K562 (cell line): ENCODE results near the gene JADE3. TPM values are rescaled to one million over a fixed set of nuclear protein-coding genes. Genes with fewer than 3 reads are reported as not detected.

Experiments used
- ATAC-seq: fragments of 200-7000 bp; cut with Tn5 transposase; 3 replicates; pipeline ENCODE4 v1.9.1; 2020; ENCODE audit warnings: moderate library complexity
- BruUV-seq: library from RNA; stranded (reverse); fragments of 400-500 nt; replicated peaks from 2 replicates; lab custom pipeline; 2021; lab: Mats Ljungman, UMichigan
- CTCF ChIA-PET: fragments of 300-600 bp; formaldehyde crosslinking; extraction: SDS; loops from one replicate; lab custom pipeline; 2021; ENCODE audit warnings: low intra/inter-chr PET ratio; lab: Yijun Ruan, JAX
- POLR2A ChIA-PET: fragments of 300-600, 350-650 bp; sonication (Branson Sonifier 250); formaldehyde crosslinking; extraction: SDS; loops from one replicate; lab custom pipeline; 2021; ENCODE audit warnings: antibody characterized with exemption, inconsistent platforms; lab: Yijun Ruan, JAX
- DNase-seq, 4 experiments: peaks; one replicate each; pipeline versions ENCODE4 v3.0.0 to v3.0.0-alpha.2; 2011 to 2018; ENCODE audit warnings: low spot score in 3 of 4, mixed read lengths in 3 of 4; ENCODE audit errors: extremely low read depth in 1 of 4
- FAIRE-seq: peaks from 2 replicates; lab custom pipeline; 2011; peaks lifted over from hg19 to GRCh38; lab: Jason Lieb, UNC
- H2AFZ ChIP-seq: 2 replicates; pipeline ENCODE4 v1.6.0; 2011; ENCODE audit warnings: low read depth, low read length, control low read depth, inconsistent platforms
- H3K27ac ChIP-seq: fragments of 200-600 bp; 3 replicates; pipeline ENCODE4 v1.8.0; 2011; ENCODE audit warnings: low read depth, mild to moderate bottlenecking, control low read depth, inconsistent platforms, low read length, moderate library complexity, mixed read lengths; ENCODE audit errors: extremely low read depth
- H3K27me3 ChIP-seq, 2 experiments: fragments of 300-600 bp in 1 of 2; 2 replicates in 1 of 2; 3 replicates in 1 of 2; pipeline versions ENCODE4 v1.6.0 to v1.8.0; 2011; ENCODE audit warnings: inconsistent platforms in 2 of 2, low read length in 2 of 2, mild to moderate bottlenecking in 1 of 2, mixed read lengths in 1 of 2, moderate library complexity in 1 of 2; ENCODE audit not compliant: control insufficient read depth in 2 of 2, insufficient read depth in 2 of 2
- H3K36me3 ChIP-seq: fragments of 300-600 bp; 3 replicates; pipeline ENCODE4 v1.8.0; 2011; ENCODE audit warnings: mild to moderate bottlenecking, low read length, inconsistent platforms; ENCODE audit not compliant: control insufficient read depth, insufficient read depth
- H3K4me1 ChIP-seq, 2 experiments: fragments of 200-600 bp in 1 of 2; replicated peaks in 1 of 2; 2 replicates in 1 of 2; 3 replicates in 1 of 2; pipeline versions ENCODE4 v1.5.1 to v1.8.0; 2011; ENCODE audit warnings: inconsistent platforms in 2 of 2, low read length in 2 of 2, mild to moderate bottlenecking in 1 of 2, mixed read lengths in 1 of 2, moderate library complexity in 1 of 2; ENCODE audit not compliant: control insufficient read depth in 2 of 2, insufficient read depth in 2 of 2
- H3K4me2 ChIP-seq: 2 replicates; pipeline ENCODE4 v1.6.1; 2011; ENCODE audit warnings: low read length, control low read depth, inconsistent platforms, mixed read lengths; ENCODE audit not compliant: insufficient read depth
- H3K4me3 ChIP-seq: fragments of 200-600 bp; sonication (generic), shearing (Covaris generic); 2 replicates; pipeline ENCODE4 v1.5.1; 2016; ENCODE audit warnings: control low read depth, inconsistent platforms
- H3K79me2 ChIP-seq: fragments of 200-600 bp; 3 replicates; pipeline ENCODE4 v1.8.0; 2011; ENCODE audit warnings: low read length, inconsistent platforms; ENCODE audit not compliant: control insufficient read depth, insufficient read depth
- H3K9ac ChIP-seq, 2 experiments: 2 replicates each; pipeline versions ENCODE4 v1.6.0 to v1.6.1; 2011; ENCODE audit warnings: low read depth in 2 of 2, low read length in 2 of 2, control low read depth in 1 of 2, inconsistent platforms in 1 of 2, mild to moderate bottlenecking in 1 of 2, mixed read lengths in 1 of 2; ENCODE audit not compliant: insufficient read depth in 1 of 2
- H3K9me1 ChIP-seq: one replicate; pipeline ENCODE4 v1.6.0; 2011; ENCODE audit warnings: inconsistent platforms, mild to moderate bottlenecking, low read length, moderate library complexity; ENCODE audit not compliant: control insufficient read depth, insufficient read depth
- H3K9me3 ChIP-seq: replicated peaks from 2 replicates; pipeline ENCODE4 v1.5.1; 2011; ENCODE audit warnings: low read depth, low read length, inconsistent platforms; ENCODE audit not compliant: control insufficient read depth, insufficient read depth
- H4K20me1 ChIP-seq: replicated peaks from 2 replicates; pipeline ENCODE4 v1.6.1; 2011; ENCODE audit warnings: low read length, inconsistent platforms, mixed read lengths; ENCODE audit not compliant: control insufficient read depth, insufficient read depth
- BCOR ChIP-seq: fragments of 450-650 bp; IDR thresholded peaks from 2 replicates; pipeline ENCODE4 v1.6.1; 2016
- BMI1 ChIP-seq: fragments of 150-350 bp; IDR thresholded peaks from 2 replicates; pipeline ENCODE4 v1.6.1; 2014; ENCODE audit warnings: low read length
- CREBBP ChIP-seq: IDR thresholded peaks from one replicate; pipeline ENCODE4 v1.6.1; 2012; ENCODE audit warnings: low read depth, mild to moderate bottlenecking, control low read depth, inconsistent platforms, low read length
- HBP1 ChIP-seq: fragments of 450-650 bp; formaldehyde crosslinking; IDR thresholded peaks from 2 replicates; pipeline ENCODE4 v1.4.0; 2022; ENCODE audit warnings: missing genetic modification characterization
- HDAC1 ChIP-seq, 2 experiments: fragments of 450-650 bp; IDR thresholded peaks; 2 replicates each; pipeline ENCODE4 v1.6.1; 2016 to 2017; ENCODE audit warnings: inconsistent platforms in 1 of 2, mild to moderate bottlenecking in 1 of 2, moderate library complexity in 1 of 2
- MEF2D ChIP-seq: conservative IDR thresholded peaks from 2 replicates; pipeline ENCODE4 v1.6.1; 2016; ENCODE audit warnings: low read depth, missing genetic modification characterization, missing compliant biosample characterization
- MNT ChIP-seq, 2 experiments: fragments of 450-650 bp; conservative IDR thresholded peaks; 2 replicates each; pipeline ENCODE4 v1.6.1; 2017; ENCODE audit warnings: mild to moderate bottlenecking in 2 of 2, moderate library complexity in 2 of 2
- MTF1 ChIP-seq: fragments of 250-450 bp; sonication (Bioruptor Pico); IDR thresholded peaks from 2 replicates; pipeline ENCODE4 v1.9.0; 2021; ENCODE audit warnings: moderate library complexity, mild to moderate bottlenecking, inconsistent platforms, borderline replicate concordance
- SMAD4 ChIP-seq: fragments of 250-450 bp; sonication (Bioruptor Pico); conservative IDR thresholded peaks from 2 replicates; pipeline ENCODE4 v1.8.0; 2021; ENCODE audit warnings: inconsistent platforms, mild to moderate bottlenecking, moderate library complexity
- TCF3 ChIP-seq: sonication (generic); formaldehyde crosslinking; IDR thresholded peaks from 2 replicates; pipeline ENCODE4 v1.4.0; 2020; ENCODE audit warnings: mild to moderate bottlenecking, missing genetic modification reagents
- WGBS: fragments of 100-300 bp; shearing (Covaris generic); methylation state at CpG from one replicate; pipeline ENCODE4 v1.1.6; 2016; ENCODE audit warnings: low coverage, mixed read lengths; ENCODE audit not compliant: insufficient coverage; ENCODE audit errors: missing lambda C conversion rate; 5-methylcytosine and 5-hydroxymethylcytosine counted together
- in situ Hi-C: fragments of 300-500 bp; cut with MboI; formaldehyde crosslinking; loops from 4 replicates; pipeline ENCODE4 v1.15.0; 2018; ENCODE audit warnings: inconsistent platforms, mixed read lengths
- intact Hi-C: fragments of 100-400 bp; cut with micrococcal nuclease; formaldehyde crosslinking; loops from 2 replicates; pipeline ENCODE4 v1.14.2; 2022
- polyA plus RNA-seq, 8 experiments: library from polyadenylated mRNA; depleted of rRNA in 4 of 8; stranded (reverse) in 5 of 8; unstranded in 3 of 8; fragments of >200 nt; fragmentation: Nextera tagmentation in 2 of 8; fragmentation: Illumina TruSeq in 1 of 8; extraction: Ambion mirVana in 2 of 8; extraction: Trizol in 1 of 8; gene quantifications; 2 replicates each; pipeline versions ENCODE4 v1.2.1 to v1.2.3, GENCODE V29; 2011 to 2014; ENCODE audit warnings: inconsistent platforms in 1 of 8, missing spikeins in 1 of 8
- total RNA-seq, 7 experiments: library from RNA; depleted of rRNA in 6 of 7; stranded (reverse); fragments of >200 nt in 6 of 7; fragmentation: Illumina TruSeq in 2 of 7; extraction: Trizol in 2 of 7; gene quantifications; 2 replicates each; pipeline versions ENCODE4 v1.2.1 to v1.2.3, GENCODE V29; 2011 to 2021; ENCODE audit warnings: low replicate concordance in 1 of 7

The JADE3 gene
- total and polyA plus RNA-seq, 9 of the 15 experiments (the other 6 are each of a cell fraction or from before 2014, with no cell fraction given) = 2.6 to 10.0 (median 7.0) TPM

- Histone ChIP-seq H3K9me3 (no peaks in the 10 kb centered on the region), H3K9me1 (no peaks in the 10 kb centered on the region), H4K20me1 (no peaks in the 10 kb centered on the region), H3K27ac (no peak overlapping the region), H3K9ac (no peak overlapping the region), H3K4me1 (no peaks in the 10 kb centered on the region), H3K4me2 (no peak overlapping the region), H3K36me3 (no peaks in the 10 kb centered on the region), H3K4me3 (no peak overlapping the region), H3K79me2 (no peaks in the 10 kb centered on the region)
- intact Hi-C loops = no loop called here
- ATAC-seq (no peak), FAIRE-seq (no peak), DNase-seq (no peak)
- CTCF ChIA-PET = interaction anchor here (0.6 kb wide), 1 partner anchor 550 kb away, joined by 4 read pairs; no protein-coding TSS in a partner anchor
- in situ Hi-C loops = no loop called here
- POLR2A ChIA-PET = no interaction called here
- no peak for TF ChIP-seq HBP1 (CRISPR knock-in tag)
- TF ChIP-seq, all 486 proteins: peak for 0
- no TSS peak for BruUV-seq
- 8% methylated on average over 2 of the region's 3 CpGs for WGBS
- Histone ChIP-seq H3K27me3 (no peaks in the 10 kb centered on the region), H2AFZ (no peak overlapping the region)
Measured at GRCh38 chrX:47068214-47068613, 156.0 kb downstream of the JADE3 start.

- ATAC-seq (no peak), FAIRE-seq (no peak)
- in situ Hi-C loops = no loop called here
- TF ChIP-seq BCOR (no peak), MNT (conservative IDR thresholded peaks at IDR 0.05) (no peak), TCF3 (CRISPR knock-in tag) (no peak), CREBBP (no peak), BMI1 (no peak), HDAC1 (IDR thresholded peaks at IDR 0.05) (no peak), MTF1 (CRISPR knock-in tag) (no peak), SMAD4 (CRISPR knock-in tag) (no peak), MEF2D (tag) (no peak)
Measured at GRCh38 chrX:47068720-47069119, 156.5 kb downstream of the JADE3 start.

More at GRCh38 chrX:47068720-47069119, 156.5 kb downstream of the JADE3 start:
- ChIA-PET CTCF (interaction anchor here (0.6 kb wide), 1 partner anchor 550 kb away, joined by 4 read pairs; no protein-coding TSS in a partner anchor), POLR2A (interaction anchor here (0.6 kb wide), 1 partner anchor 25 kb away, joined by 3 read pairs; no protein-coding TSS in a partner anchor)
- no peaks in the 10 kb centered on the region for H3K9me1 ChIP-seq
- no peak for DNase-seq
- H3K27ac ChIP-seq = no peak overlapping the region
- H3K79me2 ChIP-seq = no peaks in the 10 kb centered on the region
- H4K20me1 ChIP-seq = no peaks in the 10 kb centered on the region
- H3K27me3 ChIP-seq = no peaks in the 10 kb centered on the region
- no peaks in the 10 kb centered on the region for H3K9me3 ChIP-seq
- no peaks in the 10 kb centered on the region for H3K36me3 ChIP-seq
- intact Hi-C loops = no loop called here
- no peaks in the 10 kb centered on the region for H3K4me1 ChIP-seq
- BruUV-seq = no TSS peak
- no peak overlapping the region for H3K4me3 ChIP-seq
- H2AFZ ChIP-seq = no peak overlapping the region
- H3K9ac ChIP-seq = no peak overlapping the region
- no peak overlapping the region for H3K4me2 ChIP-seq
